GM19468 (cell line): ENCODE results near the gene PIEZO1.
"Not testable (repeated sequence)": the region's sequence is repeated elsewhere in the genome, so short reads cannot be mapped to it uniquely, and the experiment has no call there.

Experiments
- ATAC-seq: cut with Tn5 transposase; IDR thresholded peaks from one replicate; pipeline ENCODE4 v1.9.1; 2021; ENCODE audit warnings: mild to moderate bottlenecking, moderate library complexity, moderate number of reproducible peaks; ENCODE audit not compliant: unreplicated experiment; ENCODE audit errors: extremely low read depth

Gene PIEZO1

GRCh38 chr16:88784074-88784855 lies 755 bp downstream of the PIEZO1 start:
- no peak for ATAC-seq

- ATAC-seq: no peak
These were observed 1.5 kb downstream of the PIEZO1 start for GRCh38 chr16:88783391-88784073.

GRCh38 chr16:88782454-88783390 lies 2.3 kb downstream of the PIEZO1 start:
- no peak for ATAC-seq

- ATAC-seq: no peak
These were observed 3.6 kb downstream of the PIEZO1 start for GRCh38 chr16:88781140-88782077.

GRCh38 chr16:88780142-88781062 lies 4.6 kb downstream of the PIEZO1 start:
- no peak for ATAC-seq

GRCh38 chr16:88779406-88780141 lies 5.4 kb downstream of the PIEZO1 start:
- no peak for ATAC-seq

- ATAC-seq: no peak
These were observed 6.4 kb downstream of the PIEZO1 start for GRCh38 chr16:88778541-88779065.

GRCh38 chr16:88778271-88778525 lies 6.8 kb downstream of the PIEZO1 start:
- ATAC-seq: no peak

GRCh38 chr16:88777471-88778270 lies 7.3 kb downstream of the PIEZO1 start:
- no peak for ATAC-seq

GRCh38 chr16:88775825-88776224 lies 9.2 kb downstream of the PIEZO1 start:
- no peak for ATAC-seq

GRCh38 chr16:88774544-88775393 lies 10.3 kb downstream of the PIEZO1 start:
- no peak for ATAC-seq

GRCh38 chr16:88773812-88774291 lies 11.2 kb downstream of the PIEZO1 start:
- ATAC-seq: no peak

GRCh38 chr16:88772871-88773811 lies 11.9 kb downstream of the PIEZO1 start:
- ATAC-seq: no peak

- ATAC-seq: not testable (repeated sequence)
These were observed 13.2 kb downstream of the PIEZO1 start for GRCh38 chr16:88771781-88772180.

GRCh38 chr16:88771294-88771772 lies 13.7 kb downstream of the PIEZO1 start:
- no peak for ATAC-seq
